Fibroblast of upper back skin (primary cell): Measurements from ENCODE around the gene TMSB4X.
"Not testable (repeated sequence)": the region's sequence is repeated elsewhere in the genome, so short reads cannot be mapped to it uniquely, and the experiment has no call there.

Experiments used
- DNase-seq: peaks from one replicate; pipeline ENCODE4 v3.0.0-alpha.2; 2013

TMSB4X gene

DNA sequence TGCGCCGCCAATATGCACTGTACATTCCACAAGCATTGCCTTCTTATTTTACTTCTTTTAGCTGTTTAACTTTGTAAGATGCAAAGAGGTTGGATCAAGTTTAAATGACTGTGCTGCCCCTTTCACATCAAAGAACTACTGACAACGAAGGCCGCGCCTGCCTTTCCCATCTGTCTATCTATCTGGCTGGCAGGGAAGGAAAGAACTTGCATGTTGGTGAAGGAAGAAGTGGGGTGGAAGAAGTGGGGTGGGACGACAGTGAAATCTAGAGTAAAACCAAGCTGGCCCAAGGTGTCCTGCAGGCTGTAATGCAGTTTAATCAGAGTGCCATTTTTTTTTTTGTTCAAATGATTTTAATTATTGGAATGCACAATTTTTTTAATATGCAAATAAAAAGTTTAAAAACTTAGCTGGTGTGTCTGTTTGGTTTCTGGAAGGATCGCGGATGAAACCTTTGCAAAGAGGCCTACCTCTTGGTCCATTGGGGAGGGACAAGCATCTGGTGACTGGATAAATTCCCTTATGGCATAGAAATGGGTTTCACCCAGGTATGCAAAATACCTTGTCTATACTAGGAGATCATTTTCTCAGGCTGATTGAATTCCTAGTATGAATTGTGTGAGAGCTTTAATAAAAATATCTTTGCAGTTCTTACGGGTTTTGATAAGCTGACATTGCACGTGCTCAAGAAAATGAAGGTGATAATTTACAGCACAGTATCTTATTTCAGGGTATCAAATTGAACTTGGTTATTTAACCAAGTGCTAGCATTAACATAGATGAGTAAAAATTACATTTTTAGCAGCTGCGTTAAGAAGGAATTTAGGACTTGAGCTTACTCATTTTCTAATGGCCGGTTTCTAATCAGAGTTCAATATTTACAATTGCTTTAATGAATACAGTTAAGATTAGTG lies 2.2 kb downstream of the TMSB4X start:
- not testable (repeated sequence) for DNase-seq

DNA sequence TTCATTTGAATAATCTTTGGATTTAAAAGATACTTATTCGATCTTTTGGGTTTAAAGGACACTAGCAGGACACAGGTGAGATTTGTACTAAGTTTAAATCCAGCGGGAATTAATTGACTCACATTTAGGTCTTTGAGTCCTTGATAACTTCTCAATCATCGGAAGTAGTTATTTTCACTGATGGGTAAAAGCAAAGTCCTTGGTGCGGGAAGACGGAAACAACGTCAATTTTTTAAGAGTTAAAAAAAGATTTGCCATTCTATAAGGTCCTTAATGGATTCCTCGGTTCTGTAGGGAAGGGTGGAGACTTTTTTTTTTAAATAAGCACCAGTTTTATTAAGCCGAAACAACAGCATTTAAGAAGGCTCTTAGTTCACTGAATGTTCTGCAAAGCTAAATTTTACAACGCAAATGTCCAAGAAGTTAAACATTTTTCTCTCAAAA lies 2.9 kb downstream of the TMSB4X start:
- DNase-seq = no peak

DNA sequence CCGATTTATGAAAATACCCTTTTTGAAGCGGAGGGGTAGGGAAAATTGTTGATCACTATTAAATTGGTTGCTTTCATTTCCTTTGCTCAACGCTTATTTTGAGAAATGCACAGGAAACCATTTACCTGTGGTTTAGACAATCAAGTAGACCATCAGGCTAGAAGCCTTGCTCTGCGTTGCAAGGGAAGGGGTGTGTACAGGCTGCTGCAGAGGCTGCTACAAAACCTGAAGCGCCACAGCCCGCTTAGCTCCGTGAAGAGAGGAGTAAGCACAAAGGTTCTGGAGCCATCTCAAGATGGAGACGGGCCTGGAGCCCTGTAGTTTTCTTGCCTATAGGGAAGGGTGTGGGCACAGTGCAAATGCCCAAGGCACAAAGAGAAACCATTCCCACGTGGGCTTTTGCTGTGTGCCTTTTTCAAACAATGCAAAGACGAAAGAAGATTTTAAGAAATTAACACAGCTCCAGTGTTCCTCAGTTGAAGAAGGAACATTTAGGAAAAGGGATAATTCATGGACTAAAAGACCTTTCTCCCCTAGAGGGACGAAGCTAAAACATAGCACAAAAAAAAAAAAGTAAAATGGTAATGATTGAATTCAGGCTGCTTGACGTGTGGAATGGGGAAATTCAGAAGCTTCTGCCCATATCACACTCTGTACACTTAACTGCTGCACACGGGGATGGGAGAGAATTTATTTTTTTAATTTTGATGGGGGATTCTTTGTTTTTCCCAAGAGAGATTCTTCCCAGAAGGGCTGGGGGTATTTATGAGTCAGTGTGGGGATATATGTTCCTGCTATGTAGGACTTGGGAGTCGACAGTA lies 3.5 kb downstream of the TMSB4X start:
- peak; percentile 91 for DNase-seq

DNA sequence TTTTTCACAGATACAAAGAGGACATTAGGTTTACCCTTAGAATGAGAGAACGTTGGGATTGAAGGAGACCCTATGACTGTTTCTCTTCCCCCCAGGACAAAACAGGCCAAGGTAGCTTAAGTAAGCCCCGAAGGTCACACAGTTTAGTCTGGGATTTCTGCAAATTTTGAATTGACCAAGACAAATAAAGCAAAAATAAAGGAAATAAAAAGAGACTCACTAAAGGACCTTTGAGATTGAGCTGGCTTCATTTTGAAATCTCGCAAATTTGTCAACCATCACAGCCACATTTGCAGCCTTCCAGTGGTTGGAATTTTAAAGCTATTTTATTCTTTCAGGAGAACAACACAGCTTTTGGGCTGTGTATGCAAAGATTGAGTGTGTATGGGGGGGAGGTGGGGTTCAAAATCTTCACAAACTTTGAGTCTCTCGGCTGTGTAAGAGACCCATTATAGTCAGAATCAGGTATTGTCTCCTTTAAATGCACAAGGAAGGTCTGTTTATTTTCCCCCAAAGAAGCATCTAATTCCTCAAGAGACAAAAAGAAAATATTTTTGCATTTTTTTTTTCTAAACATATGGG lies 4.2 kb downstream of the TMSB4X start:
- DNase-seq = peak; percentile 54

DNA sequence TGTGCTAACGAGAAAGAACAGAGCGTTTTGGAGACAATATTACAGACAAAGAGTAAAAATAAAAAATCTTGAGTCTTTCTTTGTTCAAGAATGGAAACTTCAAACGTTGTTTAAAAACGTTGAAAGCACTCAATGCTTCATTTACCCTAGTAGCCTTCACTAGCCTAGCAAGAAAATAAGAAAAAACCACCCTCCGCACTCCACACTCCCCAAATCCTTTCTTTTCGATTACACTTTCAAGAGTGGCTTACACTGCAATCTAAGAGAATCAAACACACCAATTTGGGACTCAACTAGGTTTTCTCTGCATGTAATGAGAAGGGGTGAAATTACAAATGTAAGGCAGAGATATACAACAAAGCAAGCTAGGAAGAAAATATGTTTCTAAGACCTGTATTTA lies 4.7 kb downstream of the TMSB4X start:
- no peak for DNase-seq

DNA sequence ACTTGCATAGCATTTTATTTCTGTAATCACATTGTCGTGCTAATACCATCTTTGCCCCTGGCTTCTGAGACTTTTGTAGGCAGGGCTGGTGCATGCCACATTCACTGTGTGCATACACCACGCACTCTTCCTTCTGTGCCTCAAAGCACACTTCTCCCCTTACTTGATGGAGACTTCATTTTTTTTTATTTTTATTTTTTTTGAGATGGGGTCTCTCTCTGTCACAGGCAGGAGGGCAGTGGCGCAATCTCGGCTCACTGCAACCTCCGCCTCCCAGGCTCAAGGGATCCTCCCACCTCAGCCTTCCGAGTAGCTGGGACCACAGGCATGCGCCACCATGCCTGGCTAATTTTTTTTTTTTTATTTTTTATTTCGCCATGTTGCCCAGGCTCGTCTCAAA lies 5.1 kb downstream of the TMSB4X start:
- DNase-seq = not testable (repeated sequence)

DNA sequence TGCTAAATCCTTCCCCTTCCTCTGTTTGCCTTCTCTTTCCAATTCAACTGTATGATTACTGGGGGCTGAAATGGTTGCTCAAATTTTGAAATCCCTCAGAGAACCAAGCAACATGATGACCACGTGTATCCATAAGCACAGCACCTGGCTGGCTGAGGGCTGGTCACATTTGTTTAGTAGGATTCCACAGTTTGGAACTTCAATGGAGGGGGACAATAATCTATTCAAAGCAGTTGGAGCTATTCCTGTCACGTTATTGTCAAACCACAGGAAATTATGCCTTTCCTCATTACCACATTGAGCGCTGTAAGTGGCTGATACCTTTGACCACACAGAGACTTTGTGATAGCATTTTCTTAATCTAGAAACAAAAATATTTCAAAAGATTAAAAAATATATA lies 7.0 kb downstream of the TMSB4X start:
- DNase-seq = no peak

DNA sequence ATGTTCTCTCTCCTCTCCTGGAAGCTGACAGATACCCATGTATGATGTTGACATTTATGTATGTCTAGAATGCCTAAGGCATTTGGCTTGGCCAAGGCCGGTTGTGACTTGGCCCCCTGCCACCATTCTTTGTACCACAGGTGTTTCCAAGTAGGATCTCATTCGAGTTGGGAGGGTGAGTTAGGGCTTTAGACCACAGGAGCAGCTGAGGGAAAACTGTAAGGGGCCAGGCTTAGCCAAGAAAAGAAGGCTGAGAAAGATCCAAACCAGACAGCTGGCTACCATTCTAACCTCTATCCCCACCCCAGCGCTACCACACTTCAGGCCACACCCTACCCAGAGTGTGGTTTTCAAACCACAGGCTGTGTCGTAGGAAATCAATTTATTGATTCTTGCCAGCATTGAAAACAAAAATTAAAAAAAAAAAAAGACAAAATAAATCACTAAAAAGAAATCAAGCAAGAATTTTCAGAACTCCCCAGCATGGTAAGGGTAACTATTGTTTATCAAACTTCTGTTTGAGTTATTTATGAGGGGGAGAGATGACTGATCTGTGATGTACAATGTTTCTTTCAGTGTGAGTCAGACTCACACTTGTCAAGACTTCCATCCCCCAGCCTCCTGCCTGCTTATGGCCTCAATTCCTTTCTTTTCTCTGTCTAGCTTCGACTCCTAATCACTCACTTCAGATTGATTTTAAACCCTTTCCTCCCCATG lies 9.9 kb downstream of the TMSB4X start:
- DNase-seq = peak; percentile 95

DNA sequence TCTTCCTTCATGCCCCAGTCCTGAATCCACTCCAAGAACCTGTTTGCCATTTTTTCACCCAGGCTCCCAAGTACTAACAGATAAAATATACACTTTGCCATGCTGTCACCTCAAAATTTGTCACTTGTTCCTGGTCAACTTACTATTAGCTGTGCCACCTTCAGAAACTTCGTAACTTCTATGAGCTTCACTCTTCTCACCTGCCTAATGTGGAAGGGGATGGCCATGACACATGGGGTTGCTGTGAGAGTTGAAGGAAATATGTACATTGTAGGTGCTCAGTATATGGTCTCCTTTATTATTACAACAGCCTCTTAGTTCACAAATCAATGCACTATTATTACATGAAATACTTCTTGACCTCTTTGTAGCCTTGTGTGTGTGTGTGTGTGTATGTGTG lies 10.4 kb downstream of the TMSB4X start:
- DNase-seq = no peak

DNA sequence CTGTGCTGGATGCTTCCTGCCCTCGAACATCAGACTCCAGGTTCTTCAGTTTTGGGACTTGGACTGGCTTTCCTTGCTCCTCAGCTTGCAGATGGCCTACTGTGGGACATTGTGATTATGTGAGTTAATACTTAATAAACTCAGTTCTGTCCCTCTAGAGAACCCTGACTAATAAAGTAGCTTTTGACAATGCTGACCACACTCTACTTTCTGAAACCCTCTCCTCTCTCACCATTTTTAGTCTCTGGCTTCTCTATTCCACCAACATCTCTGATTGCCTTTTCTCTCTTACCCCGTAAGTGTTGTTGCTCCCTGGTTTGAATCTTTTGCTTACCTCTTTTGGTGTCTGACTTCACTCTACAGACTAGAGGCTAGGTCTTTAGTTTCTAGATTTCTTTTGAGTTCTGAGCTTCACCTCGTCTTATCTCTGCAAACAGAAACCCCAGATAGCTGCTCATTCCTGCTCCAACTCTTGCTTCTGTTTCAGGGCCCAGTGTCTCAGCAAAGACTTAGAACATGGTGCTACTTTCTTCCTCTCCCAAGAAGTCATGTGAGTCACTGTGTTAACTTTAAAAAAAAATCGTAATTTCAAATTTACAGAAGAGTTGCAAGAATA lies 11.4 kb downstream of the TMSB4X start:
- DNase-seq = no peak

DNA sequence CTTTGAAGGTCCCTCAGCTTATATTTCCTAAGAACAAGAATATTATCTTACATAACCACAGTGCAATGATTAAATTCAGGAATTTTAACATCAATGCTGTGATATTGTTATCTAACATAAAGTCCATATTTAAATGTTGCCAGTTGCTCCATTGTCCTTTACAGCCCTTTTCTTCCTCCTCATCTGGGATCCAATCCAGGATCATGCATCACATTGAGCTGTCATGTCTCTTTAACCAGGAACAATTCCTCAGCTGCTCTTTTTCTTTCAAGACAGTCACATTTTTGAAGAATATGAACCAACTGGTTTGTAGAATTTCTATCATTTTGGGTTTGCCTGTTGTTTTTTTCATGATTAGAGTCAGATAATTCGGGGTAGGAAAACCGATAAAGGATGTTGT lies 12.0 kb downstream of the TMSB4X start:
- peak; percentile 42 for DNase-seq

DNA sequence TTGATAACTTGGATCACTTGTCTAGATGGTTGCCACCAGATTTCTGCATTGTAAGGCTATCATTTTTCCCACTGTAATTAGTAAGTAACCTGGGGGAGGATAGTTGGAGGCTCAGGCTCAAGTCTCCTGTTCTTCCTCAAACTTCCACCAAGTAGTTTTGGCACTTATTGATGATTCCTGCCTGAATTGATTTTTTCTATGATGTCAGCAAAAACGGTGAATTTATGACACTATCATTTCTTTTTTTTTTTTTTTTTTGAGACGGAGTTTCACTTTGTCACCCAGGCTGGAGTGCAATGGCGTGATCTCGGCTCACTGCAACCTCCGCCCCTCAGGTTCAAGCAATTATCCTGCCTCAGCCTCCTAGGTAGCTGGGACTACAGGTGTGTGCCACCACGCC lies 12.4 kb downstream of the TMSB4X start:
- no peak for DNase-seq

DNA sequence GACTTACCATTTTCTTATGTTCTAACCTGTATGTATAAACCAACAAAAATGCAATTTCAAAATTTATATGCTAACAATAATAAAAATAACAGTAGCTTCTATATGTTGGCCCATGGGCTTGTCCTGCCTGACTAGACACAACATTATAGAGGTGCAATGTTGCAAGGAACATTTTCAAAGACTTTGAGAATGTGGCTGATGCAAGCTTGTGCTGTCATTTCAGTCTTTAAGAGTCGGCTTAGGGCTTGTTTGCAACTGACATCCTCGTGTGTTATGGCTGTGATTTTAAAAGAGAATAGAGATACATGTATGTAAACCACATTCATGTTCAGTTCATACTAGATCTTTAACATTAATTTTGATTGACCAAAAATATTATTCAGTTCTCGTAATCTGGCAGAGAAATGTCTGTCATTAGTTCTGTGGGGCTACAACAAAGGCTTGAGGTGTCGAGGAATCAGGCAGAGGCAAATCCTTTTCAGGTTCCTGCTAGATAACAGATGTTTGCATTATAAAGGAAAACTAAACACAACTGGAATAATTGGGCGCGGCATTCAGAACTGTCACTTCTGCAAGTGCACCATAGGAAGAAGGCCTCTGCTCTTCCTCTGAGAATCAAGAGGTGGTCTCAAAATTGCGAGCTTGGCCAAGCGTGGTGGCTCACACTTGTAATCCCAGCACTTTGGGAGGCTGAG lies 13.1 kb downstream of the TMSB4X start:
- peak; percentile 55 for DNase-seq

DNA sequence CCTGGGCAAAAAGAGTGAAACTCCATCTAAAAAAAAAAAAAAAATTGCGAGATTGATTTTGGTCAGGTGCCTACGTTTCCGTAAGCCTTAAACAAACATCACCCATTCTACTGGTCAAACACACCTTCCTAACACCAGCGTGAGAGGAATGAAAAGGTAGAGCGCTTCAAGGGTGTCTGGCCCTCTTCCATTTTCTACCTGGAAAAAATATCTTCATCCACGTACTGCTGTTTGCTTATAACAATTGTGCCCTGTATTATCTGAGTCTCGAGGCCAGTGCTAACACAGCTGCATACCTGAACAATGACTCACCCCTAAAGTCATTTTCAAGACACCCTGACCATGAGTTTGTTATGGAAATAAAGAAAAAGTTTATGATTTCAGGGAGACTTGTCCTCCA lies 13.9 kb downstream of the TMSB4X start:
- peak; percentile 67 for DNase-seq

DNA sequence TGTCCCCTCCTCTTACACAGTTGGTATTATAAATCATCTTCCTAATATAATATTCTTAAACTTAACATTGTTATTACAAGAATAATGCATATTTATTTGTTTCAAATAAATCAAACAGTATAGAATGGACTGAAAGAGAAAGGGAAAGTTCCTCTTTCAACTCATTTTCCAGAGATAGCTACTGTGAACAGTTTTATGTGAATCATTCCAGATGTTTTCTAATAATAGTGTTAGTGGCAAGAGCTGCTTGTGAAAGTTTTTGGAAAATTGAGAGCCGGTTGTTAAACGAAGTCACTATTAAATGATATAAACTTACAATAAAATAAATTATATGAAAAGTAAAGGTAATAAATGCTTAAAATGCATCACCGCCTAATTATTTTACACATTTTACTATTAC lies 14.6 kb downstream of the TMSB4X start:
- no peak for DNase-seq

DNA sequence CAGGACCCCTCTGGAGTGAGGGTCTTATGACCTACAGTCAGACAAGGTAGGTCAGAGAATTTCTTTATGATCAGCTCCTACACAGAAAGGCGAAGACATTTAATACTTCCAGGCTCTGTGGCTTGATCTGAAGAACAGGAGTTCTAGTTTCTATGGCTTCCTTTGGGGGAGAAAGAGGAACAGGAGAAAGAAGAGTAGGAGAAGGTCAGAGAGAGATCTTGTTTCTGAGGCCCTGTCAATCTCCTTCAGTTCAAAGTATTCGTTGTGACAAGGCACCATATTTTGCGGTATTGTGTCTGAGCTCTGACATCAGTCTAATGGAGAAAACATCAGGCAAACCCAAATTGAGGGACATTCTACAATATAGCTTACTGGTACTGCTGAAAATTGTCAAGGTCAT lies 16.7 kb downstream of the TMSB4X start:
- DNase-seq = no peak

DNA sequence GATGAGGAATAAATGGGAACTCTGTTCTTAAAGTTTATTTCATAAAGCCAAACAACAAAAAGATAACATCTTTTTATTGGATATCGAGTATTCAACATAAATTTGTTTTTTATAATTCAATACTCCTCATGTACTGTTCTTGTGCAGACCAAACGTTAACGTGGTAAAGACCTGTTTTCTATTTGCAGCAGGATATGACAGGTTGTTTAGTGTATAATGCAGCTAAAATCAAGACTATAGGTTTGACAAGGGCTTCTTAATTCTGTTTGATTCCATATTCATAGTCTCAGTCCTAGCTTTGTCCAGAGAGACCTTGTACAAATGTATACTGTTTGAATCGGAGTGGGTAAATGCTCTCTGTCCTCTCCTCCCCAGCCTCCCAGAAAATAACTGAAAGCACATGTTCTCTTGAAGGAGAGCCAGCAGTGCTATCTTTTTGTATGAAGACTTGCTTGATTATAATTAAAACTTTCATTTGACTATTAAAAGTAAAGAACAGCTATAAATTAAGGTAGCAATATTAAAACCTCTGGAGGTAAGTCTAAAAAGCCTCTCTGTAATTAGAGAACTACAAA lies 17.7 kb downstream of the TMSB4X start:
- DNase-seq = no peak

DNA sequence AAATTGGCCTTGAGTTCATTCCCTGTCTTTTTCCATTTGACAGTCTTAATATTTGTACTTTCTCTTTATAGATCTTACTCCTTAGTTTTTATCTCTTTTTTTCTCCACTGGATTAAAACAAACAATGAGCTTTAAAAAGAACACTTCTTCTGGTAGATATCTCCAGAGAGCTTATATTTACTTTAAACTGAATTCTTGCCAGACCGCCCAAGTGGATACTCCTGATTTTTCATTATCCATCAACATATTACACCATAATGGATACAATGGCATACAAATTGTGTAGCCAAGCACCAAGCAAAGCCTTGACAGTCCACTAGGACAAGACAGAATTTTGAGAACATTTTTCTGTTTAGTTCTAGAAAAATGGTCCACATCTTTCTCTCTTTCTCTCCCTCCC lies 18.9 kb downstream of the TMSB4X start:
- no peak for DNase-seq

DNA sequence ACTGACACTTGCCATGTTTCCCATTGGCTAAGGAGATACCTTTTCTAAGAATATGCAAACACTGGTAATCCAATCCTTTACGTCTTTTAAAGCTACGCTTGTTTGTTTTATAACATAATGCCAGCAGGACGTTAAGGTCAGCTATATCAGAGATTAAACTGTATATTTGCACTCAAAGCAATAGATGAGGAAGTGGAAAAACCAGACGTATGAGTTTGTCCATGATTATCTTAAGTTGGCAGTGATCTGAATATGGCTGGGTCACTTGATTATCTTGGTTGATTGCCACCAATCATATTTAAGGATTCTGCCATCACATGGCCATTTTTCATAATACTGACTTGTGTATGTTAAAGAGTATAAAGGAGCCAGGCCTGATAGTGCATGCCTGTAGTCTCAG lies 19.4 kb downstream of the TMSB4X start:
- no peak for DNase-seq

DNA sequence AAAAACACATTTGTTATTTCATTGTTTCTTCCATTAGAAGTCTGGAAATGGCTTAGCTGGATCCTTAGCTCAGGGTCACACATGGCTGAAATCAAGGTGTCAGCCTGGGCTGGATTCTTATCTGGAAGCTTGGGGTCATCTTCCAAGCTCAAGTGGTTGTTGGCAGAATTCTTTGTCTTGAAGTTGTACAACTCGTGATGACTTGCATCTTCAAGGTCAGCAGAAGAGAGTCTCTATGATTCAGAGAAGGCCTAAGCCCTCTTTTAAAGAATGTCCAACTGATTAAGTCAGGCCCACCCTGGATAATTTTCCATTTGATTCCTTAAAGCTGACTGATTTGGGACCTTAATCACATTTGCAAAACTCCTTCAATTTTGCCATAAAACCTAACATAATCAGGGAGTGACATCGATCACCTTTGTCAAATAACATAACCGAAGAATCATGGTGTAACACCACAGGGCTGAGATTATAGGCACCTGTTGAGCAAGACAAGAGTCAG lies 22.1 kb downstream of the TMSB4X start:
- no peak for DNase-seq
